IPS DF 6.9 (cell line): ENCODE data around the gene FAM193A.

Source experiments
- DNase-seq: peaks from one replicate; pipeline ENCODE4 v3.0.0-alpha.2; 2013; ENCODE audit warnings: low read depth, low spot score
- H3K27ac ChIP-seq: one replicate; pipeline ENCODE4 v1.5.1; 2013; ENCODE audit warnings: low read length, control low read depth
- H3K27me3 ChIP-seq: 2 replicates; pipeline ENCODE4 v1.6.1; 2013; ENCODE audit warnings: mild to moderate bottlenecking, low read length; ENCODE audit not compliant: control insufficient read depth, insufficient read depth
- H3K36me3 ChIP-seq: 2 replicates; pipeline ENCODE4 v1.6.1; 2013; ENCODE audit warnings: low read length; ENCODE audit not compliant: control insufficient read depth, insufficient read depth
- H3K4me1 ChIP-seq: 2 replicates; pipeline ENCODE4 v1.6.1; 2013; ENCODE audit warnings: low read length; ENCODE audit not compliant: control insufficient read depth, insufficient read depth
- H3K4me3 ChIP-seq: 2 replicates; pipeline ENCODE4 v1.5.1; 2013; ENCODE audit warnings: mild to moderate bottlenecking, low read length
- H3K9me3 ChIP-seq: 2 replicates; pipeline ENCODE4 v1.6.1; 2013; ENCODE audit warnings: low read length, inconsistent platforms; ENCODE audit not compliant: control insufficient read depth, insufficient read depth
- WGBS: extraction: QIAGEN DNeasy Blood & Tissue Kit; methylation state at CpG from one replicate; pipeline ENCODE4 v1.1.7; 2013; ENCODE audit warnings: mixed read lengths, missing lambda C conversion rate; ENCODE audit not compliant: insufficient read length, insufficient coverage; 5-methylcytosine and 5-hydroxymethylcytosine counted together

Gene FAM193A

DNA sequence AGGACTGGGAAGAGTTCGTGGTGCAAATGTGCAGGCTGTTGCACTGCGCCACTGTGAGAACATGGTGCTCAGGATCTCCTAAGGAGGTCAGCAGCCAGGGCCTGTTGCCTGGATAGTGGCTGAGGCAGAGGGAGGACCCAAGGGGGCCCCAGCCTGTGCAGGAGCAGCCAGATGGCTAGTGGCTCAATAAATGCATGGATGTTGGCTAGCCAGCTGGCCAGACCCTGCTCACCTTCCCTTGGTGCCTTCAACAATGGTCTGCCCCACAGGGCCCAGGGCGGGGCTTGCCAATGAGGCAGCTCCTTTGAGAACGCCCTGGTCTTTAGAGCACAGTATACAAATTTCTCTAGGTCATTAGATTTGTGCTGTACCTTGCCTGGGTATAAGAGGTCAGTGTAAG is 152.2 kb downstream of the FAM193A start:
- no peaks in the 10 kb centered on the region for H3K9me3 ChIP-seq
- no CpG with 5 or more reads among the region's 4 CpGs for WGBS
- H3K36me3 ChIP-seq: peaks cover 19% of the 10 kb centered on the region
- H3K4me3 ChIP-seq: no peak overlapping the region
- DNase-seq: no peak
- no peak overlapping the region for H3K27ac ChIP-seq
- no peaks in the 10 kb centered on the region; the same call in 1 of the 2 replicates for H3K4me1 ChIP-seq
- no peaks in the 10 kb centered on the region for H3K27me3 ChIP-seq

DNA sequence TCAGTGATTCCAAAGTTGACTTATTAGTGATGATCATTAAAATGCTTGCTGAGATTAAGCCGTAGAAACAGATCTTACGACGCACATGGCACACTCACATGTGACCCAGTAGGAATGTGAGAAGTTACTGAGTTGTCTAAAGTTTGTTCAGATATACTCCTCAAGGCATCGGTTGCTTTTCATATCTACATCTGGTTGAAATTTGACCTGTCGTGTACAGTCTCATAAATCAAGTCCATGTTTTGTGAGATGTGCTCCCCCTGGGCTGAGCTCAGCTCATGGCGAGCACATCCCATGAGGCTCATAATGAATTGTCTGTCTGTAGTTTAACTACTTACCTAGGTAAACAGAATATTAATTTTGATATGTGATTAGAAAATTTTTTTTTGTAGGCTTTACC is 152.7 kb downstream of the FAM193A start:
- no CpG with 5 or more reads among the region's 6 CpGs for WGBS
- Histone ChIP-seq H3K27me3 (no peaks in the 10 kb centered on the region), H3K9me3 (no peaks in the 10 kb centered on the region), H3K36me3 (peaks cover 20% of the 10 kb centered on the region), H3K4me3 (no peak overlapping the region), H3K27ac (no peak overlapping the region), H3K4me1 (no peaks in the 10 kb centered on the region; the same call in 1 of the 2 replicates)
- no peak for DNase-seq

DNA sequence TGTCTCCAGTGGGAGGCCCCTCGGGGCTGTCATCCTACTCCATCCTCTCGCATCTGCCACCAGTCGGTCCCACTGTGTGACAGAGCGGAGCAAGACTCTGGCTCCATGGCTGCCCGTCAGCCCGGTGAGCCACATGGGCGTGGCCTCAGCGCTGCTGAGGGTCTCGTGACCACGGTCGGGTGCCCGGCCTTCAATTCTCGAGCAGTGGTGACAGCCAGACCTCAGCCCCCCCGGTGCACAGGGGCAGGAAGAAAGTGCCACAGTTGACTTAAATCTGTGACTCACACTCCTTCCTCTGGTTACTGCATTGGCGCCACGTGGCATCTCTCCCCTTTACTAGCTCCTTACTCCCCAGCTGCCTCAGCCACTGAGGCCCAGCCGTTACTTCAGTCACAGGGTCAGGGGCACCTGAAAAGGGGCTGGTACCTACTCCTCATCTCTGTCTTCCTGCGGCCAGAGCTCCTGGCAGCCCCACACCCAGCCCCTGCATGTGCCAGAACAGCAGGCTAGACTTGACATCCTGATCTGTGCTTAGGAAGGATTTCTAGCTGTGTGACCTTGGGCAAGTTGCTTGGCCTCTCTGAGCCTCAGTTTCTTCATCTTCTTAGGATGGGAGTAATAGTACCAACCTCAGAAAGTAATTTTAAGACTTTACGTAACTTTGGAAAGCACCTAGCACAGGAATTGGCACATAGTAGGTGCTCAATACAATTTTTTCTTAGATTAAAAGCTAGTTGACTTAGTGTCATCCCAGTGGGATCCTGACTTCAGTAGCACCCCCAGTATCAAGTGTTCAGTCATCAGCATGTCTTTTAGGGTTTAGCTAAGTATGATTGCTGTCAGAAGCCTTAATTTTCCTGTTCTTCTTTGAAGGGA is 153.6 kb downstream of the FAM193A start:
- DNase-seq: no peak
- Histone ChIP-seq H3K27ac (no peak overlapping the region), H3K27me3 (no peaks in the 10 kb centered on the region), H3K9me3 (no peaks in the 10 kb centered on the region), H3K4me3 (no peak overlapping the region), H3K4me1 (no peaks in the 10 kb centered on the region; the same call in 1 of the 2 replicates), H3K36me3 (peaks cover 17% of the 10 kb centered on the region)
- no CpG with 5 or more reads among the region's 19 CpGs for WGBS

DNA sequence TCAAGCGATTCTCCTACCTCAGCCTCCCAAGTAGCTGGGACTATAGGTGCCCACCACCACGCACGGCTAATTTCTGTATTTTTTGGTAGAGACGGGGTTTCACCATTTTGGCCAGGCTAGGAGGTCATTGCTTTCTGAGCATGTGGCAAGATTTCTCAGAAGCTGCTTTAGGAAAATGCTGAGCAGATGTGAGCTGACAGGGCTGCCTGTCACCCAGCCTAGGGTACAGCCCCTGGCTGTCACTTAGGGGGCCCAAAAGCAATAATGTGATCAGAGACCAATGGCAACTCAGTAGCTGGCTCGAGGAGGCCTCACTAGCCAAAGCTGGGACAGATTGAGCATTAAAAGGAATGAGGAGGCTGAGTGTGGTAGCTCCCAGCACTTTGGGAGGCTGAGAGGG is 154.9 kb downstream of the FAM193A start:
- peaks cover 22% of the 10 kb centered on the region for H3K36me3 ChIP-seq
- no CpG with 5 or more reads among the region's 5 CpGs for WGBS
- no peak overlapping the region for H3K27ac ChIP-seq
- H3K9me3 ChIP-seq: no peaks in the 10 kb centered on the region
- no peaks in the 10 kb centered on the region; the same call in 1 of the 2 replicates for H3K4me1 ChIP-seq
- H3K4me3 ChIP-seq: no peak overlapping the region
- DNase-seq: no peak
- no peaks in the 10 kb centered on the region for H3K27me3 ChIP-seq

DNA sequence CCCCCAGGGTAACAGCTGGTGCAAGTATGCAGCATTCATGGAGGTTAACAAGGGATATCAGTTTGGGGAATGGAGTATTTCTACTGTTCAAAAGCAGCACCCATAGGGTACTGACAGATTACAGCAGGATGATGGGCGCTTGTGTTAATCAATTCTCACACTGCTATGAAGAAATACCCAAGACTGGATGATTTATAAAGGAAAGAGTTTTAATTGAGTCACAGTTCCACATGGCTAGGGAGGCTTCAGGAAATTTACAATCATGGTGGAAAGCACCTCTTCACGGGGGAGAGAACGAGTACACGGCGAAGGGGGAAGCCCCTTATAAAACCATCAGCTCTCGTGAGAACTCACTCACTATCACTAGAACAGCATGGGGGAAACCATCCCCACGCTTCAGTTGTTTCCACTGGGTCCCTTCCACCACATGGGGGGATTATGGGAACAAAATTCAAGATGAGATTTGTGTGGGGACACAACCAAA is 155.5 kb downstream of the FAM193A start:
- H3K4me1 ChIP-seq: no peaks in the 10 kb centered on the region; the same call in 1 of the 2 replicates
- no peak overlapping the region for H3K27ac ChIP-seq
- no peak overlapping the region for H3K4me3 ChIP-seq
- no CpG with 5 or more reads among the region's 7 CpGs for WGBS
- DNase-seq: no peak
- H3K36me3 ChIP-seq: peaks cover 27% of the 10 kb centered on the region
- no peaks in the 10 kb centered on the region for H3K9me3 ChIP-seq
- no peaks in the 10 kb centered on the region for H3K27me3 ChIP-seq

DNA sequence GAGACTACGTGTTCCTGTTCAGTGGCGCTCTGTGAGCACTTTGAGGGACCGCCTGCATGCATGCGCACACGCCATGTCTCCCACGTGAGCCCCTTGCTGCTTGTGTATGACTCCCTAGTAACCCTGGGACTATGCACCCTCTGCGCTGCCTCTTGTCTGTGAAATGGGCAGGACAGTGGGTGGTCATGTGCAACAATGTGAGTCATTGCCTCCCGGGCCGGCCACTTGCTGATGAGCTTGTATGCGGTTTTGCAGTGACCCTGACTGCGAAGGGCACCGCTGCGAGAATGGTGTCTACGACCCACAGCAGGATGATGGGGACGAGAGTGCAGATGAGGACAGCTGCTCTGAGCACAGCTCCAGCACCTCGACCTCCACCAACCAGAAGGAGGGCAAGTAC is 158.2 kb downstream of the FAM193A start:
- Histone ChIP-seq H3K36me3 (peaks cover 27% of the 10 kb centered on the region), H3K9me3 (no peaks in the 10 kb centered on the region), H3K4me1 (no peaks in the 10 kb centered on the region; the same call in 1 of the 2 replicates), H3K27me3 (no peaks in the 10 kb centered on the region), H3K27ac (no peak overlapping the region), H3K4me3 (no peak overlapping the region)
- no peak for DNase-seq
- no CpG with 5 or more reads among the region's 16 CpGs for WGBS

DNA sequence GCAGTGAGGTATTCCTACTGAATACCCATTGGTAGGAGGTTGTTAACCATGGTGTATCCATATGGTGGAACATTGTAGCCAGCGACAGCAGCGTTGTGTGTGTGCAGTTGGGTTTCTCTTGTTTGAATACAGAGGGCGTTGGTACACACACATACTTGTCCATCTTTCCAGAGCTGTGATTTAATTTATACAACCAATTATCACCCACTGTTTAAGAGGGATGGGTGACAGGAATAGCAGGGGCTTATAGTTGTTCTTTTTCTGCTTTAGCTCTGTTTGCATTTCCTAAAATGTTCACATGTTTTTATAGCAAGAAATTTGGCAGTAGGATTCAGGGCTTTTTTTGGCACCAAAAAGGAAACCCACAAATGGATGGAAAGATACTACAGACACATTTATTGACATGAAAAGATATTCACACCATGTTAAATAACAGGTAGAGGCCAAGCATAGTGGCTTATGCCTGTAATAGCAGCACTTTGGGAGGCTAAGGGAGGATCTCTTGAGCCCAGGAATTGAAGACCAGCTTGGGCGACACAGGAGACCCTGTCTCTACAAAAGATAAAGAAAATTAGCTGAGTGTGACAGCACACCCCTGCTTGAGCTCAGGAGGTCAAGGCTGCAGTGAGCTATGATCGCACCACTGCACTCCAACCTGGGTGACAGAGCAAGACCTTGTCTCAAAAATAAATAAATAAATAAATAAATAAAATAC is 159.1 kb downstream of the FAM193A start:
- no peaks in the 10 kb centered on the region for H3K4me1 ChIP-seq
- WGBS: no CpG with 5 or more reads among the region's 5 CpGs
- no peaks in the 10 kb centered on the region for H3K27me3 ChIP-seq
- DNase-seq: no peak
- no peak overlapping the region for H3K27ac ChIP-seq
- H3K9me3 ChIP-seq: no peaks in the 10 kb centered on the region
- no peak overlapping the region for H3K4me3 ChIP-seq
- peaks cover 32% of the 10 kb centered on the region for H3K36me3 ChIP-seq

DNA sequence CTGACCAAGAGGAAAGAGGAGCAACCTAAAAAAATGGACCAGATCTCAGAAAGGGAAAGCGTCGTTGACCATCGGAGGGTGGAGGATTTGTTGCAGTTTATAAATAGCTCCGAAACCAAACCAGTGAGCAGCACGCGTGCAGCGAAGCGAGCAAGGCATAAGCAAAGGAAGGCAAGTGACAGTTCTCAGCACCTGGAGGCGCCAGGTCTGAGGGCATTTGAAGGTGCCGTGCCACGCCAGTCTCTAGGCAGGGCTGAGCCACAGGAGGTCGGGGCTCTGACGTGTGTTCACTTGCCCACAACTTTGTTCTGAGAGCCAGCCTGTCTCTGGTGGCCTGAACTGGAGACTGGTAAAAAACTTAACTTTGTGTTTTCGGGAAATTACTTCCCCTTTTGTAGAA is 160.0 kb downstream of the FAM193A start:
- H3K36me3 ChIP-seq: peaks cover 29% of the 10 kb centered on the region
- WGBS: no CpG with 5 or more reads among the region's 14 CpGs

DNA sequence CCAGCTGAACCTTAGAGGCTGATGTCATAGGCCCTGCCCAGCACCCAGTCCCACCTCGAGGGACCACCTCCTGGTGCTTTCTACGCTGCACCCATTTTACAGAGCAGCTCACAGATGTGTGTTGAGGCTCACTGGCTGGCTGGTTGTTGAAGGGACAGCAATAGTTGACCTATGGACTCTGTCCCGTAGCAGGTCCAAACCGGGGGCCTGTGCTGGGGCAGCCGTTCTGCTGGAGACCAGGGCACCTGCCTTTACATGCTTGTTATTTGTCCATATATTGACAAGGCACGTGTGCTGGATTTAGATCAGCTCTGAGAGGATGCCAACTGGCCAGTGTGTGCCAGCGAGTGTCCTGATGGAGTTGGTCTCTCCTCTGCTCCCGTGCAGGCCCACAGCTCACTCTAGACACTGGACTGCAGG is 161.6 kb downstream of the FAM193A start:
- H3K36me3 ChIP-seq: peaks cover 33% of the 10 kb centered on the region

More for the DNA sequence above, 160.0 kb downstream of the FAM193A start:
- no peak overlapping the region for H3K4me3 ChIP-seq
- no peaks in the 10 kb centered on the region for H3K27me3 ChIP-seq
- no peak overlapping the region for H3K27ac ChIP-seq
- no peaks in the 10 kb centered on the region for H3K4me1 ChIP-seq
- H3K9me3 ChIP-seq: no peaks in the 10 kb centered on the region
- DNase-seq: no peak

DNA sequence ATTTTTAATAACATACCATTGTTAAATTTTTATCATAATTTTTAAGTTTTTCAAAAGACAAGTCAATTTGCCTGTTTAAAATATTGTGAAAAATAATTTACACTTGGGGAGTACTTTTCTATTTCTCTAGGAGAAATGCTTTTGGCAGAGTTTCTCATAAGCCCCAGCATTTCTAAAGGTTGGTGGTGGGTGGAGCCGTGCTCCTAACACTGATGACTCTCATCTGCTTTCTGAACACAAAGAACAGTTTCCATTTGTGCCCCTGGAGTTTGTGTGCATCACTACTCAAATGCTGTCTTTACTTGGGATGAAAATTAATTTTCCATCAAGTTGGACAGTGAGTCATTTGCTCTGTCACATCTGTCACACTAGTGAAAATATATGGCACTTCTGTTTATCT is 162.1 kb downstream of the FAM193A start:
- DNase-seq: no peak
- no peaks in the 10 kb centered on the region for H3K9me3 ChIP-seq
- no peaks in the 10 kb centered on the region for H3K27me3 ChIP-seq
- H3K27ac ChIP-seq: no peak overlapping the region
- peaks cover 35% of the 10 kb centered on the region for H3K36me3 ChIP-seq
- WGBS: no CpG with 5 or more reads among the region's 1 CpG
- H3K4me3 ChIP-seq: no peak overlapping the region
- H3K4me1 ChIP-seq: no peaks in the 10 kb centered on the region

More for the DNA sequence above, 161.6 kb downstream of the FAM193A start:
- DNase-seq: no peak
- H3K4me3 ChIP-seq: no peak overlapping the region
- no peaks in the 10 kb centered on the region for H3K4me1 ChIP-seq
- no peak overlapping the region for H3K27ac ChIP-seq
- no CpG with 5 or more reads among the region's 8 CpGs for WGBS
- H3K27me3 ChIP-seq: no peaks in the 10 kb centered on the region
- no peaks in the 10 kb centered on the region for H3K9me3 ChIP-seq
